ENCODE data around the gene KMT2E.
"Not testable (repeated sequence)": the region's sequence is repeated elsewhere in the genome, so short reads cannot be mapped to it uniquely, and the experiment has no call there.

KMT2E gene

GRCh38 chr7:105011141-105011830 lies 2.7 kb upstream of the KMT2E start:
- DNase-seq, result no peak

GRCh38 chr7:105011831-105012502 lies 2.0 kb upstream of the KMT2E start:
- DNase-seq, result no peak

GRCh38 chr7:105012503-105013220 lies 1.3 kb upstream of the KMT2E start:
- peak; percentile 84 for DNase-seq

- no peak for DNase-seq
These were observed 687 bp upstream of the KMT2E start for GRCh38 chr7:105013221-105013815.

- DNase-seq, result peak; percentile 48
These were observed 836 bp downstream of the KMT2E start for GRCh38 chr7:105014693-105015389.

- no peak for DNase-seq
These were observed 1.5 kb downstream of the KMT2E start for GRCh38 chr7:105015390-105015965.

- no peak for DNase-seq
These were observed 2.2 kb downstream of the KMT2E start for GRCh38 chr7:105016068-105016708.

- no peak for DNase-seq
These were observed 3.0 kb downstream of the KMT2E start for GRCh38 chr7:105016709-105017656.

- peak; percentile 34 for DNase-seq
These were observed 3.8 kb downstream of the KMT2E start for GRCh38 chr7:105017657-105018365.

GRCh38 chr7:105019269-105019668 lies 5.3 kb downstream of the KMT2E start:
- no peak for DNase-seq

- peak; percentile 39 for DNase-seq
These were observed 6.9 kb downstream of the KMT2E start for GRCh38 chr7:105020926-105021325.

GRCh38 chr7:105021352-105021751 lies 7.3 kb downstream of the KMT2E start:
- peak; percentile 62 for DNase-seq

GRCh38 chr7:105021967-105022366 lies 8.0 kb downstream of the KMT2E start:
- DNase-seq, result no peak

- no peak for DNase-seq
These were observed 8.5 kb downstream of the KMT2E start for GRCh38 chr7:105022458-105022857.

GRCh38 chr7:105024734-105025133 lies 10.7 kb downstream of the KMT2E start:
- DNase-seq, result no peak

- DNase-seq, result no peak
These were observed 12.7 kb downstream of the KMT2E start for GRCh38 chr7:105026750-105027149.

- no peak for DNase-seq
These were observed 13.3 kb downstream of the KMT2E start for GRCh38 chr7:105027176-105027853.

GRCh38 chr7:105028004-105028403 lies 14.0 kb downstream of the KMT2E start:
- DNase-seq, result no peak

- DNase-seq, result not testable (repeated sequence)
These were observed 14.9 kb downstream of the KMT2E start for GRCh38 chr7:105028941-105029340.

- no peak for DNase-seq
These were observed 16.4 kb downstream of the KMT2E start for GRCh38 chr7:105030447-105030846.

Data from NCI-H524 treated with DMSO at 0.1 percent for 48 hours (cell line).